Activated CD4-positive, alpha-beta T cell treated with anti-CD3 and anti-CD28 coated beads for 1 hour (primary cell): ENCODE results near the gene NME5.
"Not testable (repeated sequence)": the region's sequence is repeated elsewhere in the genome, so short reads cannot be mapped to it uniquely, and the experiment has no call there.

Experiments
- DNase-seq: peaks from one replicate; pipeline ENCODE4 v3.0.0-alpha.2; 2020

The NME5 gene

GRCh38 chr5:138070026-138070425, 69.2 kb downstream of the NME5 start:
- not testable (repeated sequence) for DNase-seq

GRCh38 chr5:138068742-138069600, 70.3 kb downstream of the NME5 start:
- DNase-seq, result peak; percentile 57

GRCh38 chr5:138067945-138068344, 71.3 kb downstream of the NME5 start:
- DNase-seq, result no peak
